Measurements from ENCODE around the gene TMEM198. TPM values are rescaled to one million over a fixed set of nuclear protein-coding genes. Genes with fewer than 3 reads are reported as not detected.

The TMEM198 gene
- total and polyA plus RNA-seq, 9 of the 15 experiments (the other 6 are each of a cell fraction or from before 2014, with no cell fraction given), result 0.03 to 3.8 (median 1.0) TPM

DNA sequence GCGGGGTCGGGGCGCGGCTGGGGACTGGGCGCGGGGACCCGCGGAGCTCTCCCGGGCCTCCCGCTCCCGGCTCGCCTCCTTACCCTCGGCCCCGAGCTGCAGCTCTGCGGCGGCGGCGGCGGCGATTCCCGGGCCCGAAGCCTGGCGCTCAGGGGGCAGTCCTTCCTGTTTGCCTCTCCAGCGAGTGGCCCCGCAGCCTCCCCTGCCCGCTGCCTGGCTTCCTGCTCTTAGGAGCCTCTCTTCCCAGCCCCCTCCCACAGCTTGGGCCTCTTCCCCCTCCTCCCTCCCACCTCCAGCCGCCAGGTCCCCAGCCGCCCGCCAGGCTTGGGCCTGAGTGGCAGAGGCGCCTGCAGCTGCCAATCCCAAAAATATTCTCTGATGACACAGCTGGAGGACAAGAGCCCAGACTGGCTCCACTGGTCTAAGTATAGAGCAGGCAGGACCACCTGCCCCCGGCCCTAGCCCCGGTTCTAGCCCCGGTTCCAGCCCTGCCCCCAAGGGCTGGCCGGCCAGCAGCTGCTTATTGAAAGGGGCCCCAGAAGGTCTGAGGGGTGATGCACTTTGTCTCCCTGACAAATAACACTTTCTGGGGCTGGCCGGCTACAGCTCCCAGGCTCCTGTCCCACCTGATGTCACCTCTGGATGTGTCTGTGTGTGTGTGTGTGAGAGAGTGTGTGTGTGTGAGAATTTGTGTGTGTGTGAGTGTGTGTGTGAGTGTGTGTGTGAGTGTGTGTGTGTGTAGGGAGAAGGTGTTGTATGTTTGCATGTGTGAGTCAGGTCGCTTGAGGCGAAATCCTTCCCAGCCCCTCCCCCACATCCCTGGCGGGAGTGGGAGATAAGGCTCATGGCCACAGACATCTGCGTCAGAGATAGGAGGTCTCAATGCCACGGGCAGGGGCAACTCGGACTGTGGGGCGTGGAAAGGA is 27.7 kb downstream of the TMEM198 start, which contains the start of gene OBSL1 (continued):
- TF ChIP-seq CHAMP1 (IDR thresholded peaks at IDR 0.05) (no peak), SUPT5H (IDR thresholded peaks at IDR 0.05) (peak; percentile 64), RBM34 (IDR thresholded peaks at IDR 0.05; ENCODE audit: borderline replicate concordance, insufficient read depth, low read length) (no peak), RCOR1 (IDR thresholded peaks at IDR 0.05; ENCODE audit: borderline replicate concordance in 1 of 2, low read depth in 2 of 2, low read length in 2 of 2) (peak in 1 of 2 experiments; percentile 81; a peak in 2 of 4 replicates), NFE2 (IDR thresholded peaks at IDR 0.05; ENCODE audit: low read depth) (no peak), CHD2 (IDR thresholded peaks at IDR 0.05; ENCODE audit: low read depth, low read length) (0 out of 2 replicates have a peak, but pooled peaks have one; percentile 47), STAT5A (IDR thresholded peaks at IDR 0.05; ENCODE audit: borderline replicate concordance, low read length) (peak; percentile 58; the same call in 1 of the 2 replicates), PRPF4 (IDR thresholded peaks at IDR 0.05; ENCODE audit: insufficient read depth, low read depth, low read length, poor library complexity, severe bottlenecking) (no peak), CBX5 (IDR thresholded peaks at IDR 0.05; ENCODE audit: borderline replicate concordance, low read depth) (no peak), COPS2 (conservative IDR thresholded peaks at IDR 0.05) (no peak), ZNF785 (CRISPR knock-in tag; IDR thresholded peaks at IDR 0.05) (no peak), GATAD2A (IDR thresholded peaks at IDR 0.05) (peak; percentile 99), ATF1 (CRISPR knock-in tag; IDR thresholded peaks at IDR 0.05) (no peak), ATF1 (tag; IDR thresholded peaks at IDR 0.05) (peak; percentile 85), SLC30A9 (CRISPR knock-in tag; IDR thresholded peaks at IDR 0.05) (no peak), ZNF592 (IDR thresholded peaks at IDR 0.05) (peak; percentile 49), ZNF512 (tag; IDR thresholded peaks at IDR 0.05) (no peak), KHSRP (IDR thresholded peaks at IDR 0.05) (no peak)
- TF ChIP-seq, protein P1, sequence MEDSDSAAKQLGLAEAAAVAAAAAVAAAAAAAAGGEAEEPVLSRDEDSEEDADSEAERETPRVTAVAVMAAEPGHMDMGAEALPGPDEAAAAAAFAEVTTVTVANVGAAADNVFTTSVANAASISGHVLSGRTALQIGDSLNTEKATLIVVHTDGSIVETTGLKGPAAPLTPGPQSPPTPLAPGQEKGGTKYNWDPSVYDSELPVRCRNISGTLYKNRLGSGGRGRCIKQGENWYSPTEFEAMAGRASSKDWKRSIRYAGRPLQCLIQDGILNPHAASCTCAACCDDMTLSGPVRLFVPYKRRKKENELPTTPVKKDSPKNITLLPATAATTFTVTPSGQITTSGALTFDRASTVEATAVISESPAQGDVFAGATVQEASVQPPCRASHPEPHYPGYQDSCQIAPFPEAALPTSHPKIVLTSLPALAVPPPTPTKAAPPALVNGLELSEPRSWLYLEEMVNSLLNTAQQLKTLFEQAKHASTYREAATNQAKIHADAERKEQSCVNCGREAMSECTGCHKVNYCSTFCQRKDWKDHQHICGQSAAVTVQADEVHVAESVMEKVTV (CRISPR knock-in tag; IDR thresholded peaks at IDR 0.05), result no peak

Measured in K562 (cell line).